AG09319 (cell line): Measurements from ENCODE around the gene COPZ2.

Experiments
- DNase-seq: peaks from one replicate; pipeline ENCODE4 v3.0.0-alpha.2; 2010; ENCODE audit warnings: low read depth; ENCODE audit errors: extremely low read depth
- CTCF ChIP-seq: IDR thresholded peaks from 2 replicates; pipeline ENCODE4 v1.5.1; 2011; ENCODE audit warnings: low read depth, mild to moderate bottlenecking, inconsistent platforms, low read length, moderate library complexity

The COPZ2 gene

GRCh38 chr17:48011405-48012150, 26.0 kb downstream of the COPZ2 start:
- DNase-seq, result no peak
- TF ChIP-seq CTCF, result peak; percentile 45

- TF ChIP-seq CTCF, result no peak
- DNase-seq, result no peak
These were observed 27.4 kb downstream of the COPZ2 start for GRCh38 chr17:48010193-48010592.

- no peak for TF ChIP-seq CTCF
- no peak for DNase-seq
These were observed 30.5 kb downstream of the COPZ2 start for GRCh38 chr17:48006936-48007709.

- no peak for DNase-seq
- no peak for TF ChIP-seq CTCF
These were observed 32.6 kb downstream of the COPZ2 start for GRCh38 chr17:48004983-48005382.

- TF ChIP-seq CTCF, result no peak
These were observed 34.0 kb downstream of the COPZ2 start for GRCh38 chr17:48003417-48004151.

GRCh38 chr17:48002916-48003416, 34.6 kb downstream of the COPZ2 start:
- TF ChIP-seq CTCF, result no peak
- no peak for DNase-seq

More at GRCh38 chr17:48003417-48004151, 34.0 kb downstream of the COPZ2 start:
- DNase-seq, result no peak
